ENCODE measurements around the gene PHACTR1.

GRCh38 chr6:12803486-12803885 is 86.9 kb downstream of the PHACTR1 start:
- TF ChIP-seq CTCF (IDR thresholded peaks at IDR 0.05) (no peak), POLR2A (IDR thresholded peaks at IDR 0.05) (no peak)
